DMS114 treated with DMSO at 0.1 percent for 48 hours (cell line): Measurements from ENCODE around the gene C16orf74.
A peak's percentile ranks its signal among the peaks of the same experiment; 100 is the strongest.

Source experiments
- DNase-seq: peaks from one replicate; lab custom pipeline; 2025; ENCODE audit not compliant: unreplicated experiment; lab: John Stamatoyannopoulos, UW

The C16orf74 gene

GRCh38 chr16:85750827-85751697 lies at the start of gene C16orf74:
Gene C16orf74, minus strand, starts transcription at chr16:85751096. Its CDS starts 15,879 bp downstream, at chr16:85735217.
- DNase-seq = no peak

- no peak for DNase-seq
These were observed 49.4 kb upstream of the C16orf74 start for GRCh38 chr16:85800321-85800669.

GRCh38 chr16:85799497-85800320 lies 48.8 kb upstream of the C16orf74 start, which contains the start of the genes COX4I1 and EMC8:
Gene COX4I1, plus strand, starts transcription at chr16:85799695. Its CDS starts 1,511 bp downstream, at chr16:85801206.
Gene EMC8, minus strand, starts transcription at chr16:85799544. Its CDS starts 249 bp downstream, at chr16:85799295.
- peak; percentile 82 for DNase-seq

DNA sequence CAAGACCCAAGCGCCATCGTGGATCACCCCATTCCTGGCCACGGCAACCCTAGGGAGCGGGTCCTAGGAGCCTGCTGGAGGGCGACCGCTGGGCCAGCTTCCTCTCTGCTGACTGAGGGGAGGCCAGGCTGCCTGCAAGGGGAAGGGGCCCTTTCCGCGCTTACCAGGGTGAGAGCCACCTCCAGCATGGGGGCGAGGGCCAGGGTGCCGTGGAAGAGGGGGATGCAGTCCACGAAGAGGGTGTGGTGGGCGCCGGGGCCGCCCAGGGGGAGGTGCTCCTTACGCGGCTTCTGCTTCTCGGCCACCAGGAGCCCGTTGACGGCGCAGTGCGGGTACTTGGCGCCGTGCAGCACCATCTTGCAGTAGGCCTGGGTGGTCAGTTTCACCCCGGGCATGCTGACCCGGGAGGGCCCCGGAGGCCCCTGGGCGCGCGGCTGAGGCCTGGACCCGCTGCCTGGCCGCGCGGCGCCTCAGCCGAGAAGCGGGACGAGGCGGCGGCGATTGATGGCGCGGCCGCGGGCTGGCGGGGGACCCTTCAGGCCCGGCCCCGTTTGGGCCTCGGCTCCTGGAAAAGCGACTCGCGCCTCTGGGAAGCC lies 48.1 kb upstream of the C16orf74 start:
- DNase-seq = no peak

- DNase-seq = no peak
These were observed 47.4 kb upstream of the C16orf74 start for GRCh38 chr16:85798283-85798776.

- no peak for DNase-seq
These were observed 45.7 kb upstream of the C16orf74 start for GRCh38 chr16:85796599-85796998.

GRCh38 chr16:85796152-85796551 lies 45.3 kb upstream of the C16orf74 start:
- no peak for DNase-seq

GRCh38 chr16:85794696-85795095 lies 43.8 kb upstream of the C16orf74 start:
- no peak for DNase-seq

GRCh38 chr16:85793662-85794298 lies 42.9 kb upstream of the C16orf74 start:
- DNase-seq = no peak

- no peak for DNase-seq
These were observed 38.9 kb upstream of the C16orf74 start for GRCh38 chr16:85789773-85790172.

DNA sequence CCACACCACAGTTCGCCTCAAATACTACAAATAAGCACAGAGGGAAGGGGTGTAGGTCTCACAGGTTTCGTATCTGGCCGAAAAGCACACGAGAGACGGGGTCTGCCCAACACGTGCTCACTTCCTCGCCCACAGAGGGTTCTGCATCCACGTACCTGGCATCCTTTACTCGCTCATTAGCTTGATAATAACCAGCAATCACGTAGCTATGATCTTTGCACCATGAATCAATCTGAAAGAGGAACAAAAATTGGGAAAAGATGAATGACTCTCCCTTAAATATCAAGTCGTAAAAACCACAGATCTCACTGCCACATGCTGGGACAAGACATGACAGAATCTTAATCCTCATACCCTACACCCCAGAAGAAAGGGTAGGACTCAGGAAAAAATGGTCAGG lies 37.9 kb upstream of the C16orf74 start:
- DNase-seq = no peak

DNA sequence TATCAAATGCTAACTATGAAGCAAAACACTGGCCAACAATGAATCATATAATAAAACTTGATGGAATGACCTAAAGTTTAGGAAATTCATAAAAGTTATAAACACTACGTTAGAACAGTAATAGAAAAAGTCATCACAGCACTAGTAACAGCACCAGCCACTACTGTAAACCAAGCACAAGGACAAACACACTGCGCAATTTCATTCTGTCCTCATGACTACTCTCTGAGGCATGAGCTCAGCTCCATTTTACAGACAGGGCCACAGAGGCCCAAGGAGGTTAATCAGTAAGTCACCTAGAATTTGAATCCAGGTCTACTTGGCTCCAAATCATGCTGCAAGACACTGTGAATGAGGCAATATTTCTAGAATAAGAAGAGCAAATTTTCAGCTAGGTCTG lies 35.0 kb upstream of the C16orf74 start:
- no peak for DNase-seq

DNA sequence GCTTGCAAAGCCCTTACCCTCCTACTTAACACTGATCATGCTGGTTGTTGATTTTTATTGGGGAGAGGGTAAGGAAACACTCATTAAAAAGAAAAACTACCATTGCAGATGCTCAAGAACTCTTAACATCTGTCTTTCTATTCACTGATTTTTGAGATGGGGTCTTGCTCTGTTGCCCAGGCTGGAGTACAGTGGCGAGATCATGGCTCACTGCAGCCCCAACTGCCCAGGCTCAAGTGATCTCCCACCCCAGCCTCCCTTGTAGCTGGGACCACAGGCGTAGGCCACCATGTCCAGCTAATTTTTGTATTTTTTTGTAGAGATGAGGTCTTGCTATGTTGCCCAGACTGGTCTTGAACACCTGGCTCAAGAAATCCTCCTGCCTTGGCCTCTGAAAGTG lies 33.9 kb upstream of the C16orf74 start:
- no peak for DNase-seq

GRCh38 chr16:85783441-85783840 lies 32.5 kb upstream of the C16orf74 start:
- DNase-seq = no peak

DNA sequence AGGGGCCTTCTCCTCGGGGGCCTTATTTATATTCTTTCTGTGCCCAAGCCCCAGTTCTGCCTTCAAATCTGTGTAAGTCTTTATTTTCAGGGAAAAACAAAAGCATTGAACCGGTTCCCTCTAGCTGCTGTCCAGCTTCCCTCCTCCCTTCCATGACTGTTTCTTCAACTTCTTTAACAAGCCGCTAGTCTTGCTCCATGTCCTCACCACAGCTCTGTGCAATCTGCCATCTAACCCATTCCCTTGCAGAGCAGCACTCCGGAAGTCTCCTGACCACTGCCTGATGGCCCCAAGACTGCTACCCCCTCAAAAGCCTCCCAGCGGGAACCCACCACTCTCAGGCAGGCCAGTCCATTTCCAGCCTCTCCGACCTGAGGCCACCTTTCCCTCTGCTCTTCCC lies 31.6 kb upstream of the C16orf74 start:
- no peak for DNase-seq

GRCh38 chr16:85781695-85782370 lies 30.9 kb upstream of the C16orf74 start:
- no peak for DNase-seq

DNA sequence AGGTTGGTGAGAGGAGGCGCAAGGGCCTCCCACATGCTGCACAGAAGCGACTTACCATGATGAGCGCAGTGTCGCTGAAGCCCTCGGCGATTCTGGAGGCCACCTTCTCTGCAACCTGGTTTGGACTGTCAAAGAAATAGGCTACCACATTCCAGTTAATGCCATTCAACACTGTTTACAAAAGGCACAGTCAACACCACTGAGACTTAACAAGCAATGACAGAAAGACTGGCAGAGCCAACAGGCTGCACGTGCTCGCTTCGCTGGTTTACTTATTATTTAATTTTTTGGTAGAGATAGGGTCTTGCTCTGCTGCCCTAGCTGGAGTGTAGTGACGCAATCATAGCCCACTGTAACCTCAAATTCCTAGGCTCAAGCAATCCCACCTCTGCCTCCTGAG lies 30.3 kb upstream of the C16orf74 start:
- no peak for DNase-seq

- no peak for DNase-seq
These were observed 29.4 kb upstream of the C16orf74 start for GRCh38 chr16:85780281-85780680.

DNA sequence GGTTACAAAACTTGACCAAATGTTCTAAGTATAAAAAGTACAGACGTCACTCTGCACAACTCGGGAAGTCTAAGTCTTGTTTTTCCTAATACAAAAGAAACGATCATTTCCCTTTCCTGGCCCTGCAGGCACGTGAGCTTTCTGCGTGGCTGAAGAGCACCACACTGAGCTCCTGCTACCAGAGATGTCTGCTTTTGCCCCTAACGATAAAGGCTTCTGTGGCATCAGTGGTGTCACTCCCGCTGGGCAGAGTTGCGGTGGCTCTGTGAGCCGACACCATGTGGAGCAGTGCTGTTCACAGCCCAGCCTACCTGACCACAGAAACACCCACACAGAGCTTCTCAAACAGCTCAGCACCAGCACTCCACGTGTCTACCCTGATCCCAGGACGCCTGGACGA lies 28.0 kb upstream of the C16orf74 start:
- no peak for DNase-seq

GRCh38 chr16:85777583-85778310 lies 26.9 kb upstream of the C16orf74 start:
- no peak for DNase-seq
